ENCODE data around the gene TAF1C.

TAF1C gene

DNA sequence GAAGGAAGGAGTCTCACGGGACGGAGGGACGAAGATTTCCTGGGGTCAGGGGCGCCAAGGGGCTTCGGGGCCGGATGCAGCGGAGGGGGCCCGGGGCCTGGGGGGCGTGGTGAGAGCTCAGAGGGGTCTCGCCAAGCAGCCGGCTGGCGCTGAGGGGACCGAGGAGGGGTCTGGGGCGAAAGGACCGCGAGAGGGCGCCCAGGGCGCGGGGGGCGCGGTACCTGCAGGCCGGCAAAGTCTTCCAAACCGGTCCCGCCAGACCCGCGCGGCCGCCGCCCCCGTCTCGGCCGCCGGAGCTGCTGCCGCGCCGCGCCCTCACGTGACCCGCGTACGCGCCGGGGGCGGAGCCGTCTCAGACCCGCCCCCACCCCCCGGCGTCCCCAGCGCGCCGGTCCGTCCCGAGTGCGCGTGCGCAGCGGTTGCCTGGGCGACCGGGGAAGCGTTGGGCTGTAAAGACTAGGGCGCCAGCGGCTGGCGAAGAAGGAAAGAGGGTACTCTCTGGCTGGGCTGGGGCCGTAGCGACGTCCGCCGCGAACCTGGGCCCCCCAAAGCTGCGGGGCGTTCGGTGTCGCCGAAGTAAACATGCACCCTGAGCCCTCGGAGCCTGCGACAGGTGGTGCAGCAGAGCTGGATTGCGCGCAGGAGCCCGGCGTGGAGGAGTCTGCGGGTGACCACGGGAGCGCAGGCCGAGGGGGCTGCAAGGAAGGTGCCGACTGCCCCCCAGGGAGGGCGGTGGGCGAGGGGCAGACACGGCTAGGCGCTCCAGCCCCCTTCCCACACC lies 41.8 kb downstream of the TAF1C start, which contains the start of the genes DNAAF1 and HSDL1:
Gene DNAAF1, plus strand, starts transcription at position 450 of the 781 bp plus-strand sequence. Its CDS starts 133 bp downstream, at position 583.
Gene HSDL1, minus strand, starts transcription at position 319 of the 781 bp plus-strand sequence. CDS start 13,856 bp downstream, outside the sequence.
- H3K4me1 Mint-ChIP-seq (ENCODE audit: low read depth) = peaks cover 10% of the 10 kb centered on the region

DNA sequence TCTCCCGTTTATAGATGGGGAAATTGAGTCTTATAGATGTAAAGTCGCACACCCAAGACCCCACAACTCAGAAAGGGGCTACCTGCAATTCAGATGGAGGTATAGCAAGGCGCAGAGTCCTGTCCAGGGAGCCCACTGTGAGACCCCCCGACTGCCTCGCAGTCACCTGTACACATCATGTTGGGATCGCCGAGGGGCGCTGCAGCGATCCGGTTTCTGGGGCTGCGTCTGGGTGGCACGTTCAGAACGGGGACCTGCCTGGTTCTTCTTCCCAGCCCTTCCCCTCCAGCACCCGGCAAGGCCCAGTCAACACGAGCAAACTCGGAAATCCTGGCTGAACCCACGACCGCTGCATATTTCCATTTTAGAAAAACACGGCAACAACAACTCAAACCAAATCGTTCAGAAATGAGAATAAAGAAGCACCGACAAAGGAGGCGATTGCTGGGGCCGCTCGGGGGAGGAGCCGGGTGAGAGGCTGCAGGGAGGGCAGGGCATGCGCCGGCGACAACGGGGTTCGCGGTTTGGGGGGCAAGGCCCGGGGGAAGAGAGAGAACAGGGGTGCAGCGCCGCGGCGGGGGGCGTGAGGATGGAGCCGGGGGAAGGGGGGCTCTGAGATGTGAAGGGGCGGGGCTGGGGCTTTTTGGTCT lies 42.5 kb downstream of the TAF1C start:
- peak; percentile 38 for DNase-seq (ENCODE audit: low spot score)
- peaks cover 4% of the 10 kb centered on the region for H3K36me3 Mint-ChIP-seq (ENCODE audit: low read depth)
- peak overlapping the region; percentile 94 for H3K4me3 Mint-ChIP-seq
- peak overlapping the region; percentile 82 for H3K27ac Mint-ChIP-seq
- H3K4me1 Mint-ChIP-seq (ENCODE audit: low read depth) = peaks cover 14% of the 10 kb centered on the region
- H3K9me3 Mint-ChIP-seq = no peaks in the 10 kb centered on the region
- H3K27me3 Mint-ChIP-seq (ENCODE audit: low read depth) = peaks cover 3% of the 10 kb centered on the region

More for the DNA sequence above, 41.8 kb downstream of the TAF1C start, which contains the start of the genes DNAAF1 and HSDL1:
- Mint-ChIP-seq H3K27me3 (ENCODE audit: low read depth) (peaks cover 6% of the 10 kb centered on the region), H3K27ac (peak within 1 kb of the TSS; percentile 82), H3K4me3 (peak within 1 kb of the TSS; percentile 94), H3K9me3 (no peaks in the 10 kb centered on the region), H3K36me3 (ENCODE audit: low read depth) (peaks cover 2% of the 10 kb centered on the region)
- DNase-seq (ENCODE audit: low spot score) = peak; percentile 92

DNA sequence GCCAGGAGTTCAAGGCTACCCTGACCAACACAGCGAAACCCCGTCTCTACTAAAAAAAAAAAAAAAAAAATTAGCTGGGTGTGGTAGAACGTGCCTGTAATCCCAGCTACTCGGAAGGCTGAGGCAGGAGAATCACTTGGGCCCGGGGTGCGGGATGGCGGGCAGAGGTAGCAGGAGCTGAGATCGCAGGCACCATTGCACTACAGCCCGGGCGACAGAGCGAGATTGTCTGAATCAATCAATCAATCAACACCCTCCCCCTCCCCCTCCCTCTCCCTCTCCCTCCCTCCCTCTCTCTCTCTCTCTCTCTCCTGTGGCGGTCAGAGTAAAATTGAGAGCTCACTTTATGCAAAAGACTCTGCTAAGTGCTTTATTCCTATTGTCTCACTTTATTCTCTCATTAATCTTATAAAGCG lies 43.1 kb downstream of the TAF1C start:
- DNase-seq (ENCODE audit: low spot score) = no peak
- Mint-ChIP-seq H3K36me3 (ENCODE audit: low read depth) (peaks cover 4% of the 10 kb centered on the region), H3K27me3 (ENCODE audit: low read depth) (peaks cover 3% of the 10 kb centered on the region), H3K27ac (peak overlapping the region; percentile 82), H3K4me3 (peak overlapping the region; percentile 94), H3K9me3 (no peaks in the 10 kb centered on the region), H3K4me1 (ENCODE audit: low read depth) (peaks cover 19% of the 10 kb centered on the region)

GRCh38 chr16:84143081-84143480 lies 43.8 kb downstream of the TAF1C start:
- H3K27ac Mint-ChIP-seq = no peak overlapping the region
- H3K4me1 Mint-ChIP-seq (ENCODE audit: low read depth) = peaks cover 24% of the 10 kb centered on the region
- DNase-seq (ENCODE audit: low spot score) = no peak
- peak overlapping the region; percentile 4 for H3K4me3 Mint-ChIP-seq
- peaks cover 4% of the 10 kb centered on the region for H3K36me3 Mint-ChIP-seq (ENCODE audit: low read depth)
- peaks cover 3% of the 10 kb centered on the region for H3K27me3 Mint-ChIP-seq (ENCODE audit: low read depth)
- no peaks in the 10 kb centered on the region for H3K9me3 Mint-ChIP-seq

- H3K27me3 Mint-ChIP-seq (ENCODE audit: low read depth) = no peaks in the 10 kb centered on the region
- H3K4me3 Mint-ChIP-seq = no peak overlapping the region
- peaks cover 30% of the 10 kb centered on the region for H3K4me1 Mint-ChIP-seq (ENCODE audit: low read depth)
- peaks cover 4% of the 10 kb centered on the region for H3K36me3 Mint-ChIP-seq (ENCODE audit: low read depth)
- H3K9me3 Mint-ChIP-seq = no peaks in the 10 kb centered on the region
- no peak overlapping the region for H3K27ac Mint-ChIP-seq
- DNase-seq (ENCODE audit: low spot score) = no peak
Observed at GRCh38 chr16:84141143-84141670, 45.6 kb downstream of the TAF1C start.

GRCh38 chr16:84139628-84140258 lies 47.1 kb downstream of the TAF1C start:
- Mint-ChIP-seq H3K9me3 (no peaks in the 10 kb centered on the region), H3K4me1 (ENCODE audit: low read depth) (peaks cover 30% of the 10 kb centered on the region), H3K36me3 (ENCODE audit: low read depth) (peaks cover 4% of the 10 kb centered on the region), H3K27me3 (ENCODE audit: low read depth) (no peaks in the 10 kb centered on the region), H3K4me3 (no peak overlapping the region), H3K27ac (no peak overlapping the region)
- no peak for DNase-seq (ENCODE audit: low spot score)

GRCh38 chr16:84138824-84139627 lies 47.8 kb downstream of the TAF1C start:
- H3K36me3 Mint-ChIP-seq (ENCODE audit: low read depth) = peaks cover 4% of the 10 kb centered on the region
- DNase-seq (ENCODE audit: low spot score) = peak; percentile 60
- no peaks in the 10 kb centered on the region for H3K27me3 Mint-ChIP-seq (ENCODE audit: low read depth)
- H3K27ac Mint-ChIP-seq = peak overlapping the region; percentile 80
- H3K4me3 Mint-ChIP-seq = peak overlapping the region; percentile 64
- peaks cover 25% of the 10 kb centered on the region for H3K4me1 Mint-ChIP-seq (ENCODE audit: low read depth)
- H3K9me3 Mint-ChIP-seq = no peaks in the 10 kb centered on the region

DNA sequence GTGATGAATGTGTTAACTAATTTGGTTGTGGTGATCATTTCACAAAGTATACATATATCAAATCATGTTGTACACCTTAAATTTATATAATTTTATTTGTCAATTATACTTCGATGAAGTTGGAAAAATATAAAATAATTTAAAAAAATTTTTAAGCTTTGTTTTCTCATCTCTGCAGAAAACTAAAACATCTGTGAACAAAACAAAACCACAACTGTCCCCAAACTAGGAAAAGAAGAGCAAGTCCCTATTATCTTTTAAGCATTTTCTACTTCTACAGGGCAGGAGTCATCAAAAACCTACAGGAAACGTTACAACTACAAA lies 48.4 kb downstream of the TAF1C start:
- peaks cover 4% of the 10 kb centered on the region for H3K36me3 Mint-ChIP-seq (ENCODE audit: low read depth)
- H3K4me1 Mint-ChIP-seq (ENCODE audit: low read depth) = peaks cover 23% of the 10 kb centered on the region
- H3K27ac Mint-ChIP-seq = peak overlapping the region; percentile 80
- no peaks in the 10 kb centered on the region for H3K9me3 Mint-ChIP-seq
- H3K4me3 Mint-ChIP-seq = peak overlapping the region; percentile 64
- no peaks in the 10 kb centered on the region for H3K27me3 Mint-ChIP-seq (ENCODE audit: low read depth)
- no peak for DNase-seq (ENCODE audit: low spot score)

DNA sequence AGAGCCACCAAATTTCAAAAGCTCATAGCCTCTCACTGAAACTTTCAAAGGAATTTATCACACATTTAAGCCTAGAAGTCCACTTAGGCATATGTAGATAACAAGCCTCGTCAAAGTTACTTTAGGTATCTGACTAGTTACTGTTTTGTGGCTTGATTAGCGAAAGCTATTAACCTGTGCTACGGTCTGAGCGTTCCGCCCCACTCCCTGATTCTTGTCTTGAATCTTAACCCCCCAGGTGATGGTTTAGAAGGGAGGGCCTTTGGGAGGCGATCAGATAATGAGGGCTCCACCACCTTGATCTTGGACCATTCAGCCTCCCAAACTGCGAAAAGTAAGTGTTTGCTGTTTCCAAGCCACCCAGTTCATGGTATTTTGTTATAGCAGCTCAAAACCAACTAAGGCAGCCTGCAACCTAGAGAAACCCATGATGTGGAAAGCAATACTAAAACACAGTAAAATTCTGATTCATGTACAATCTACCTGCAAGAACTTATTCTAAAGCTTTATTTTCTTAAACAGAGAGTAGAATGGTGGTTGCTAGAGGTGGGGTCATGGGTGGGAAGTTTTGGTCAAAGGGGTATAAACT lies 49.0 kb downstream of the TAF1C start:
- Mint-ChIP-seq H3K27ac (no peak overlapping the region), H3K36me3 (ENCODE audit: low read depth) (peaks cover 2% of the 10 kb centered on the region), H3K4me3 (no peak overlapping the region), H3K4me1 (ENCODE audit: low read depth) (peaks cover 23% of the 10 kb centered on the region), H3K9me3 (no peaks in the 10 kb centered on the region), H3K27me3 (ENCODE audit: low read depth) (no peaks in the 10 kb centered on the region)
- no peak for DNase-seq (ENCODE audit: low spot score)

GRCh38 chr16:84137287-84137686 lies 49.6 kb downstream of the TAF1C start:
- H3K36me3 Mint-ChIP-seq (ENCODE audit: low read depth) = peaks cover 2% of the 10 kb centered on the region
- no peak for DNase-seq (ENCODE audit: low spot score)

GRCh38 chr16:84136331-84137125 lies 50.3 kb downstream of the TAF1C start:
- H3K27ac Mint-ChIP-seq = no peak overlapping the region
- no peaks in the 10 kb centered on the region for H3K9me3 Mint-ChIP-seq
- H3K36me3 Mint-ChIP-seq (ENCODE audit: low read depth) = peaks cover 2% of the 10 kb centered on the region
- H3K27me3 Mint-ChIP-seq (ENCODE audit: low read depth) = no peaks in the 10 kb centered on the region
- H3K4me3 Mint-ChIP-seq = no peak overlapping the region
- peaks cover 21% of the 10 kb centered on the region for H3K4me1 Mint-ChIP-seq (ENCODE audit: low read depth)
- DNase-seq (ENCODE audit: low spot score) = no peak

More at GRCh38 chr16:84137287-84137686, 49.6 kb downstream of the TAF1C start:
- peaks cover 23% of the 10 kb centered on the region for H3K4me1 Mint-ChIP-seq (ENCODE audit: low read depth)
- H3K27me3 Mint-ChIP-seq (ENCODE audit: low read depth) = no peaks in the 10 kb centered on the region
- no peaks in the 10 kb centered on the region for H3K9me3 Mint-ChIP-seq
- H3K4me3 Mint-ChIP-seq = no peak overlapping the region
- H3K27ac Mint-ChIP-seq = no peak overlapping the region

GRCh38 chr16:84132527-84133285 lies 54.2 kb downstream of the TAF1C start:
- H3K36me3 Mint-ChIP-seq (ENCODE audit: low read depth) = peaks cover 2% of the 10 kb centered on the region
- no peaks in the 10 kb centered on the region for H3K27me3 Mint-ChIP-seq (ENCODE audit: low read depth)
- no peak overlapping the region for H3K4me3 Mint-ChIP-seq
- H3K27ac Mint-ChIP-seq = no peak overlapping the region
- peaks cover 5% of the 10 kb centered on the region for H3K4me1 Mint-ChIP-seq (ENCODE audit: low read depth)
- DNase-seq (ENCODE audit: low spot score) = no peak
- H3K9me3 Mint-ChIP-seq = no peaks in the 10 kb centered on the region
